T-helper 17 cell (primary cell): ENCODE data around the gene SPRYD3. TPM values are rescaled to one million over a fixed set of nuclear protein-coding genes. Genes with fewer than 3 reads are reported as not detected.

Experiments
- ATAC-seq: fragments of 150-1000 bp; cut with Tn5 transposase; 2 replicates; pipeline ENCODE4 v1.10.0; 2021; ENCODE audit warnings: mild to moderate bottlenecking, moderate library complexity
- DNase-seq, 3 donors: peaks; one replicate each; pipeline versions ENCODE4 v3.0.0 to v3.0.0-alpha.2; 2020 to 2021
- H3K9me3 ChIP-seq: one replicate; pipeline ENCODE4 v1.7.0; 2013; ENCODE audit warnings: low read length, mild to moderate bottlenecking; ENCODE audit not compliant: control insufficient read depth, poor library complexity, severe bottlenecking
- H3K27ac Mint-ChIP-seq: one replicate; pipeline ENCODE4 v1.8.0; 2022; ENCODE audit warnings: mild to moderate bottlenecking, moderate library complexity, mixed read lengths
- H3K27me3 Mint-ChIP-seq: one replicate; pipeline ENCODE4 v1.8.0; 2022; ENCODE audit warnings: mixed read lengths
- H3K36me3 Mint-ChIP-seq: one replicate; pipeline ENCODE4 v1.8.0; 2022; ENCODE audit warnings: low read depth, mixed read lengths
- H3K4me1 Mint-ChIP-seq: one replicate; pipeline ENCODE4 v1.8.0; 2022; ENCODE audit warnings: mild to moderate bottlenecking, mixed read lengths
- H3K4me3 Mint-ChIP-seq: one replicate; pipeline ENCODE4 v1.8.0; 2022; ENCODE audit warnings: mild to moderate bottlenecking, moderate library complexity, mixed read lengths
- total RNA-seq, 4 donors: library from RNA in 2 of 4; stranded (reverse) in 2 of 4; gene quantifications; one replicate each; pipeline ENCODE4 v1.2.3 and lab custom pipeline; 2022 to 2026

SPRYD3 gene
- total RNA-seq, 2 donors from 2014 or later, result 23.1 to 29.6 TPM

- Mint-ChIP-seq H3K36me3 (peaks cover 3% of the 10 kb centered on the region), H3K4me1 (peaks cover 11% of the 10 kb centered on the region), H3K27ac (no peak overlapping the region), H3K27me3 (no peaks in the 10 kb centered on the region), H3K4me3 (peak overlapping the region; percentile 36)
- no peak for DNase-seq
- no peak for ATAC-seq
- no peaks in the 10 kb centered on the region for H3K9me3 ChIP-seq
These were observed 17.7 kb downstream of the SPRYD3 start for GRCh38 chr12:53061404-53062010.

- no peaks in the 10 kb centered on the region for H3K9me3 ChIP-seq
- no peaks in the 10 kb centered on the region for H3K27me3 Mint-ChIP-seq
- ATAC-seq (no peak), DNase-seq (no peak)
- H3K36me3 Mint-ChIP-seq, result peaks cover 2% of the 10 kb centered on the region
- no peak overlapping the region for H3K27ac Mint-ChIP-seq
- no peak overlapping the region for H3K4me3 Mint-ChIP-seq
- H3K4me1 Mint-ChIP-seq, result peaks cover 6% of the 10 kb centered on the region
These were observed 18.4 kb downstream of the SPRYD3 start for GRCh38 chr12:53060721-53061276.

- H3K27me3 Mint-ChIP-seq, result no peaks in the 10 kb centered on the region
- no peaks in the 10 kb centered on the region for H3K9me3 ChIP-seq
- no peak overlapping the region for H3K4me3 Mint-ChIP-seq
- peaks cover 2% of the 10 kb centered on the region for H3K36me3 Mint-ChIP-seq
- no peak for ATAC-seq
- H3K27ac Mint-ChIP-seq, result no peak overlapping the region
- H3K4me1 Mint-ChIP-seq, result peaks cover 5% of the 10 kb centered on the region
- DNase-seq, result no peak
These were observed 19.0 kb downstream of the SPRYD3 start for GRCh38 chr12:53060064-53060720.

- no peaks in the 10 kb centered on the region for H3K9me3 ChIP-seq
- DNase-seq (no peak), ATAC-seq (no peak)
- no peaks in the 10 kb centered on the region for H3K36me3 Mint-ChIP-seq
- no peak overlapping the region for H3K27ac Mint-ChIP-seq
- peaks cover 2% of the 10 kb centered on the region for H3K4me1 Mint-ChIP-seq
- H3K27me3 Mint-ChIP-seq, result no peaks in the 10 kb centered on the region
- H3K4me3 Mint-ChIP-seq, result no peak overlapping the region
These were observed 19.6 kb downstream of the SPRYD3 start for GRCh38 chr12:53059434-53060063.

GRCh38 chr12:53058674-53059433, 20.3 kb downstream of the SPRYD3 start:
- ATAC-seq, result no peak
- H3K4me1 Mint-ChIP-seq, result peaks cover 7% of the 10 kb centered on the region

GRCh38 chr12:53057816-53058500, 21.2 kb downstream of the SPRYD3 start:
- peak overlapping the region; percentile 74 for H3K27ac Mint-ChIP-seq
- no peaks in the 10 kb centered on the region for H3K27me3 Mint-ChIP-seq
- peaks cover 10% of the 10 kb centered on the region for H3K4me1 Mint-ChIP-seq
- no peaks in the 10 kb centered on the region for H3K36me3 Mint-ChIP-seq
- no peaks in the 10 kb centered on the region for H3K9me3 ChIP-seq
- no peak for DNase-seq
- ATAC-seq, result no peak
- no peak overlapping the region for H3K4me3 Mint-ChIP-seq

More at GRCh38 chr12:53058674-53059433, 20.3 kb downstream of the SPRYD3 start:
- H3K27ac Mint-ChIP-seq, result no peak overlapping the region
- H3K4me3 Mint-ChIP-seq, result no peak overlapping the region
- no peak for DNase-seq
- H3K9me3 ChIP-seq, result no peaks in the 10 kb centered on the region
- no peaks in the 10 kb centered on the region for H3K36me3 Mint-ChIP-seq
- H3K27me3 Mint-ChIP-seq, result no peaks in the 10 kb centered on the region

- no peak for ATAC-seq
- H3K9me3 ChIP-seq, result no peaks in the 10 kb centered on the region
- H3K36me3 Mint-ChIP-seq, result no peaks in the 10 kb centered on the region
- H3K4me3 Mint-ChIP-seq, result no peak overlapping the region
- no peak overlapping the region for H3K27ac Mint-ChIP-seq
- no peak for DNase-seq
- H3K27me3 Mint-ChIP-seq, result no peaks in the 10 kb centered on the region
- peaks cover 12% of the 10 kb centered on the region for H3K4me1 Mint-ChIP-seq
These were observed 22.3 kb downstream of the SPRYD3 start for GRCh38 chr12:53056901-53057300.

GRCh38 chr12:53056296-53056695, 22.9 kb downstream of the SPRYD3 start:
- no peaks in the 10 kb centered on the region for H3K27me3 Mint-ChIP-seq
- peaks cover 12% of the 10 kb centered on the region for H3K4me1 Mint-ChIP-seq

GRCh38 chr12:53055471-53056266, 23.5 kb downstream of the SPRYD3 start:
- DNase-seq (no peak), ATAC-seq (no peak)
- no peaks in the 10 kb centered on the region for H3K9me3 ChIP-seq
- H3K4me3 Mint-ChIP-seq, result no peak overlapping the region
- peaks cover 14% of the 10 kb centered on the region for H3K4me1 Mint-ChIP-seq
- no peaks in the 10 kb centered on the region for H3K36me3 Mint-ChIP-seq
- no peaks in the 10 kb centered on the region for H3K27me3 Mint-ChIP-seq
- H3K27ac Mint-ChIP-seq, result no peak overlapping the region

More at GRCh38 chr12:53056296-53056695, 22.9 kb downstream of the SPRYD3 start:
- H3K4me3 Mint-ChIP-seq, result no peak overlapping the region
- no peak overlapping the region for H3K27ac Mint-ChIP-seq
- ATAC-seq (no peak), DNase-seq (no peak)
- H3K9me3 ChIP-seq, result no peaks in the 10 kb centered on the region
- H3K36me3 Mint-ChIP-seq, result no peaks in the 10 kb centered on the region

- Mint-ChIP-seq H3K4me1 (peaks cover 14% of the 10 kb centered on the region), H3K36me3 (no peaks in the 10 kb centered on the region), H3K27me3 (no peaks in the 10 kb centered on the region), H3K27ac (peak overlapping the region; percentile 92), H3K4me3 (peak overlapping the region; percentile 97)
- no peaks in the 10 kb centered on the region for H3K9me3 ChIP-seq
- DNase-seq, result peak; percentile 90 to 91 (median 91)
- peak; percentile 94 for ATAC-seq
These were observed 24.9 kb downstream of the SPRYD3 start for GRCh38 chr12:53054112-53054878.

GRCh38 chr12:53053218-53054111, 25.7 kb downstream of the SPRYD3 start:
- Mint-ChIP-seq H3K4me1 (peaks cover 18% of the 10 kb centered on the region), H3K36me3 (no peaks in the 10 kb centered on the region), H3K27me3 (no peaks in the 10 kb centered on the region), H3K4me3 (peak overlapping the region; percentile 97), H3K27ac (peak overlapping the region; percentile 92)
- no peaks in the 10 kb centered on the region for H3K9me3 ChIP-seq
- ATAC-seq (peak; percentile 44), DNase-seq (peak; percentile 42 to 56 (median 53))
